ENCODE data around the gene ADGRA1.

The ADGRA1 gene

GRCh38 chr10:133056651-133057178 is 31.0 kb upstream of the ADGRA1 start:
- no peak for DNase-seq (ENCODE audit: extremely low read depth, low read depth)
- TF ChIP-seq, protein P1, sequence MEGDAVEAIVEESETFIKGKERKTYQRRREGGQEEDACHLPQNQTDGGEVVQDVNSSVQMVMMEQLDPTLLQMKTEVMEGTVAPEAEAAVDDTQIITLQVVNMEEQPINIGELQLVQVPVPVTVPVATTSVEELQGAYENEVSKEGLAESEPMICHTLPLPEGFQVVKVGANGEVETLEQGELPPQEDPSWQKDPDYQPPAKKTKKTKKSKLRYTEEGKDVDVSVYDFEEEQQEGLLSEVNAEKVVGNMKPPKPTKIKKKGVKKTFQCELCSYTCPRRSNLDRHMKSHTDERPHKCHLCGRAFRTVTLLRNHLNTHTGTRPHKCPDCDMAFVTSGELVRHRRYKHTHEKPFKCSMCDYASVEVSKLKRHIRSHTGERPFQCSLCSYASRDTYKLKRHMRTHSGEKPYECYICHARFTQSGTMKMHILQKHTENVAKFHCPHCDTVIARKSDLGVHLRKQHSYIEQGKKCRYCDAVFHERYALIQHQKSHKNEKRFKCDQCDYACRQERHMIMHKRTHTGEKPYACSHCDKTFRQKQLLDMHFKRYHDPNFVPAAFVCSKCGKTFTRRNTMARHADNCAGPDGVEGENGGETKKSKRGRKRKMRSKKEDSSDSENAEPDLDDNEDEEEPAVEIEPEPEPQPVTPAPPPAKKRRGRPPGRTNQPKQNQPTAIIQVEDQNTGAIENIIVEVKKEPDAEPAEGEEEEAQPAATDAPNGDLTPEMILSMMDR (IDR thresholded peaks at IDR 0.05; ENCODE audit: low read depth, low read length): no peak

DNA sequence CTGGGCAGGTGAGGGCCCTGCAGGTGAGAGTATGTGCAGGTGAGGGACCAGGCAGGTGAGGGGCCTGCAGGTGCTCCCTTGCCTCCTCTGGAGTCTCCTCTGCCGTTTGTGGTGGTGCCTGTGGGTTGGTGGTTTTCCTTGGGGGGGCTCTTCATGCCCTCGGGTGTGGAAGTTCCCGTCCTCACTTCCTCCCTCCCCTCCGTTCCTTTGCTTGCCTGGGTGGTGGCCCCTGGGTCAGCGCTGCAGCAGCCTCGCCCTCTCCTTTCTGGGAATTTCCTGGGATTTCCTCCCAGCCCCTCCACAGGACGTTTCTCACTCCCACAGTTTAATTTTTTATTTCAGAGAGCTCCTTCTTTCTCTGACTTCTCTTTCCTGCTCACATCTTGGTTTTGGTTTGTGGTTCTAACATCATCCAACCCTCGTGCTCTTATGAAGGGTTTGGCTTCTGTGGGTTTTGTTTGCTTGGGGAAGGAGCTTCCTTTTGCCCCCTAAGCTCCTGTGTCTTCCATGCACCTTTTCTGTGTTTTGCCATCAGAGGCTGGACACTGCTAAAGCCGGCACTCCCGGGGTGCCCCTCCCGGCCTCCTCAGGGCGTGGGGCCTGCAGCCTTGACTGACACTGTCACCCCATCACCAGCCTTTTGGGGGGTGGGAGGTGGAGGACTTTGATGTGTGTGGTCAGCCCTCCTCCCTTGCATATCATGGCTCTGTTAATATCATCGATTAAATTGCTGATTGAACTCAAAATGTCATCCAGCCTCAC is 29.2 kb upstream of the ADGRA1 start:
- DNase-seq (ENCODE audit: extremely low read depth, low read depth): no peak

GRCh38 chr10:133059093-133059470 is 28.6 kb upstream of the ADGRA1 start:
- DNase-seq (ENCODE audit: extremely low read depth, low read depth): no peak
- TF ChIP-seq, protein P1 (IDR thresholded peaks at IDR 0.05; ENCODE audit: low read depth, low read length): no peak

More for the DNA sequence above, 29.2 kb upstream of the ADGRA1 start:
- TF ChIP-seq, protein P1 (IDR thresholded peaks at IDR 0.05; ENCODE audit: low read depth, low read length): no peak

GRCh38 chr10:133059571-133059970 is 28.2 kb upstream of the ADGRA1 start:
- TF ChIP-seq, protein P1 (IDR thresholded peaks at IDR 0.05; ENCODE audit: low read depth, low read length): no peak
- no peak for DNase-seq (ENCODE audit: extremely low read depth, low read depth)

DNA sequence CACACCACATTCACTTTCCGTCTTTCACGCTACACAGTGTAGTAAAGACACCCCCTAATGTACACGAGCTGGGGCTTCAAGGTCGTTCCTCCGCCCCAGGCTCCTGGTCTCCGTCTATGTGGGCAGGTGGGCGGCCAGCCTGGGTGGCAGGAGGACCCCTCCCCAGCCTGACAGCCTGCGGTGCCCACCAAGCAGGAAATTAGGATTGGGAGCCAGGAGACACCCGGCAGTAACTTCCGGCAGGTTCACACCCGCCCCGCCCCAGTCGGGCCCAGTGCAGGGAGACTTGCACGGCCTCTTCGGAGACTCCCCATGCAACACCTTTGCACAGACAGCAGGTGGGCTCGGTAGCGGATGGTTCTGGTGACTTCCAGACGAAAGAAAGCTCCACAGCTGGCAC is 27.7 kb upstream of the ADGRA1 start:
- TF ChIP-seq, protein P1 (IDR thresholded peaks at IDR 0.05; ENCODE audit: low read depth, low read length): no peak
- no peak for DNase-seq (ENCODE audit: extremely low read depth, low read depth)

DNA sequence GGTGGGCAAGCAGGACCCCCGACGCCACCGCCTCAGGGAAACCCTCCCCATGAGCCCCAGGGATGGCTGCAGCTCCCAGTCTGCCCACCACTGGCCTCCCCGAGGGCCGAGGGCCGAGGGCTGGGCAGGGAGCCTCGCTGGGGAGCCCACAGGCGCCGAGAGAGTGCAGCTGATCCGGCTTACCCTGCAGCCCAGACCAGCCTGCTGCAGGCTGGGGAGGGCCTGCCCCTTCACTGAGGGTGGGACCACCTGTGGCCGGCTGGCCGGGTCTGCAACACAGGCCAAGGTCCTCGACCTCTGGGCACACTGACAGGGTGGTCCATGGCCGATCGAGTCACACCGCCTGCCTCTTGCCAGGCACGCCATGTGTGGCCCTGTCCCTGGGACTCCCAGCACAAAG is 27.3 kb upstream of the ADGRA1 start:
- TF ChIP-seq, protein P1 (IDR thresholded peaks at IDR 0.05; ENCODE audit: low read depth, low read length): no peak
- DNase-seq (ENCODE audit: extremely low read depth, low read depth): no peak

- TF ChIP-seq, protein P1 (IDR thresholded peaks at IDR 0.05; ENCODE audit: low read depth, low read length): no peak
- DNase-seq (ENCODE audit: extremely low read depth, low read depth): no peak
Measured at GRCh38 chr10:133060881-133061280, 26.8 kb upstream of the ADGRA1 start.
